HG02610 (cell line): ENCODE measurements around the gene SHROOM2.
"Not testable (repeated sequence)": the region's sequence is repeated elsewhere in the genome, so short reads cannot be mapped to it uniquely, and the experiment has no call there.

Experiments used
- ATAC-seq: cut with Tn5 transposase; IDR thresholded peaks from one replicate; pipeline ENCODE4 v1.9.1; 2021; ENCODE audit warnings: mild to moderate bottlenecking, moderate library complexity; ENCODE audit not compliant: unreplicated experiment

Gene SHROOM2

GRCh38 chrX:9775930-9776329, 10.3 kb upstream of the SHROOM2 start:
- ATAC-seq: no peak

GRCh38 chrX:9781941-9782340, 4.3 kb upstream of the SHROOM2 start:
- no peak for ATAC-seq

- no peak for ATAC-seq
Observed at GRCh38 chrX:9784332-9784731, 1.9 kb upstream of the SHROOM2 start.

GRCh38 chrX:9785254-9785943, 830 bp upstream of the SHROOM2 start:
- ATAC-seq: no peak

- no peak for ATAC-seq
Observed at GRCh38 chrX:9786798-9787635, 788 bp downstream of the SHROOM2 start.

GRCh38 chrX:9788911-9789310, 2.7 kb downstream of the SHROOM2 start:
- ATAC-seq: no peak

- ATAC-seq: no peak
Observed at GRCh38 chrX:9789555-9789954, 3.3 kb downstream of the SHROOM2 start.

- ATAC-seq: no peak
Observed at GRCh38 chrX:9790866-9791265, 4.6 kb downstream of the SHROOM2 start.

- no peak for ATAC-seq
Observed at GRCh38 chrX:9794495-9794894, 8.3 kb downstream of the SHROOM2 start.

- no peak for ATAC-seq
Observed at GRCh38 chrX:9797384-9798360, 11.4 kb downstream of the SHROOM2 start.

- no peak for ATAC-seq
Observed at GRCh38 chrX:9802737-9803136, 16.5 kb downstream of the SHROOM2 start.

- no peak for ATAC-seq
Observed at GRCh38 chrX:9804444-9804843, 18.2 kb downstream of the SHROOM2 start.

- ATAC-seq: no peak
Observed at GRCh38 chrX:9805956-9806355, 19.7 kb downstream of the SHROOM2 start.

GRCh38 chrX:9807355-9808182, 21.3 kb downstream of the SHROOM2 start:
- no peak for ATAC-seq

GRCh38 chrX:9809876-9810275, 23.6 kb downstream of the SHROOM2 start:
- not testable (repeated sequence) for ATAC-seq

- ATAC-seq: not testable (repeated sequence)
Observed at GRCh38 chrX:9811086-9811485, 24.9 kb downstream of the SHROOM2 start.

GRCh38 chrX:9816084-9816700, 30.0 kb downstream of the SHROOM2 start:
- ATAC-seq: no peak

GRCh38 chrX:9821572-9821971, 35.3 kb downstream of the SHROOM2 start:
- ATAC-seq: no peak

- no peak for ATAC-seq
Observed at GRCh38 chrX:9824554-9824953, 38.3 kb downstream of the SHROOM2 start.
